Spleen (tissue), 7 donors: ENCODE measurements around the gene MEIOSIN.
A peak's percentile ranks its signal among the peaks of the same experiment; 100 is the strongest.

Experiments
- POLR2A ChIP-seq, 3 donors: fragments of 450-650 bp; IDR thresholded peaks; one replicate each; pipeline ENCODE4 v1.5.1; 2017; ENCODE audit warnings: antibody characterized with exemption in 3 of 3, mild to moderate bottlenecking in 1 of 3
- POLR2AphosphoS5 ChIP-seq, 3 donors: sonication (generic); formaldehyde crosslinking; IDR thresholded peaks; one replicate each; pipeline ENCODE4 v1.5.1; 2017; ENCODE audit warnings: antibody characterized with exemption in 3 of 3
- TF ChIP-seq, protein P1 (sequence below), 11 experiments: fragments of 200-600 bp in 7 of 11; fragments of 450-650 bp in 4 of 11; sonication (generic) in 4 of 11; IDR thresholded peaks in 8 of 11; conservative IDR thresholded peaks in 3 of 11; 1 replicate in 7 of 11; 2 replicates in 4 of 11; pipeline versions ENCODE4 v1.4.0 to v1.8.0; 2016 to 2021; ENCODE audit warnings: antibody characterized with exemption in 11 of 11, inconsistent platforms in 4 of 11, mild to moderate bottlenecking in 1 of 11
- donor health status: DM: no; HTN: no; CAD: no; lungs with moderate emphysema.
- donor health status: DM: no; HTN: no; CAD: no.
- donor health status: DM: no; HTN: no; CAD: no.

DNA sequence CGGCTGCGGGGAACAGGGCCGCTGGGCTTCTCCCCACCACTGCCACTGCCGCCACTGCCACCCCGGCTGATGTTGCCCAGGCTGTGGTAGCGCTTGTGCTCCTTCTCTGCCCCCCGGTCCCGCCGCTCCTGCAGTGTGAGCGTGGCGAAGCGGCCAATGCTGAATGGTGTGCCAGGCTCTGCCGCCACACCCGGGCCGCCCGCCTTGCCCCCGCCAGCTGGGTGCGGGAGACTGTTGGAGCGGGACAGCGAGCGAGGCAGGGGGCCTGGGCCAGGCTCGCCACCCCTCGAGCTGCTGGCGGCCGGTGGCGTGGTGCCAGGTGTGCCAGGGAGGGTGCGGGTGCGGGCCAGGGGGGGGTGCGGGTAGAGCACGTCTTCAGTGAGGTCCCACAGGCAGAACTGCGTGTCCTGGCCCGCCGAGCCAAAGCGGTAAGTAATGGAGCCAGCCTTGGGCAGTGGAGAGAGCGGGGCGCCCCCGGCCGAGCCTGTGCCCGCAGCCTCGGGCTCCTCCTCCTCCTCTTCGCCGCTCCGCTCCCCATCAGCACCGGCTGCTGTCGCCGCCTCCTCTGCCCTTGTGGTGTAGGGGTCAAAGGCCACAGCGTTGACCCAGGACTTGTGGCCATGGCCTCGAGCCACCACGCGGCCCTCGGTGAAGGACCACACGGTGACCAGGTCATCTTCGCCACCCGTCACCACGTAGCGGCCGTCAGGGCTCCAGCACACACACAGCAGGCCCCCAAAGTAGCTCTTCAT is 52.7 kb downstream of the MEIOSIN start:
- TF ChIP-seq, protein P1, sequence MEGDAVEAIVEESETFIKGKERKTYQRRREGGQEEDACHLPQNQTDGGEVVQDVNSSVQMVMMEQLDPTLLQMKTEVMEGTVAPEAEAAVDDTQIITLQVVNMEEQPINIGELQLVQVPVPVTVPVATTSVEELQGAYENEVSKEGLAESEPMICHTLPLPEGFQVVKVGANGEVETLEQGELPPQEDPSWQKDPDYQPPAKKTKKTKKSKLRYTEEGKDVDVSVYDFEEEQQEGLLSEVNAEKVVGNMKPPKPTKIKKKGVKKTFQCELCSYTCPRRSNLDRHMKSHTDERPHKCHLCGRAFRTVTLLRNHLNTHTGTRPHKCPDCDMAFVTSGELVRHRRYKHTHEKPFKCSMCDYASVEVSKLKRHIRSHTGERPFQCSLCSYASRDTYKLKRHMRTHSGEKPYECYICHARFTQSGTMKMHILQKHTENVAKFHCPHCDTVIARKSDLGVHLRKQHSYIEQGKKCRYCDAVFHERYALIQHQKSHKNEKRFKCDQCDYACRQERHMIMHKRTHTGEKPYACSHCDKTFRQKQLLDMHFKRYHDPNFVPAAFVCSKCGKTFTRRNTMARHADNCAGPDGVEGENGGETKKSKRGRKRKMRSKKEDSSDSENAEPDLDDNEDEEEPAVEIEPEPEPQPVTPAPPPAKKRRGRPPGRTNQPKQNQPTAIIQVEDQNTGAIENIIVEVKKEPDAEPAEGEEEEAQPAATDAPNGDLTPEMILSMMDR (IDR thresholded peaks at IDR 0.05 in 8 of 11, conservative IDR thresholded peaks at IDR 0.05 in 3 of 11): no peak
- no peak for TF ChIP-seq POLR2A (IDR thresholded peaks at IDR 0.05)
- TF ChIP-seq POLR2AphosphoS5 (IDR thresholded peaks at IDR 0.05): peak in 1 of 3 donors; percentile 41
